ENCODE measurements around the gene INSYN1. TPM values are rescaled to one million over a fixed set of nuclear protein-coding genes. Genes with fewer than 3 reads are reported as not detected.

Gene INSYN1
- total RNA-seq, 1 experiment from 2014 or later: not detected

GRCh38 chr15:73744293-73744692 is 8.9 kb downstream of the INSYN1 start:
- TF ChIP-seq, protein P1, sequence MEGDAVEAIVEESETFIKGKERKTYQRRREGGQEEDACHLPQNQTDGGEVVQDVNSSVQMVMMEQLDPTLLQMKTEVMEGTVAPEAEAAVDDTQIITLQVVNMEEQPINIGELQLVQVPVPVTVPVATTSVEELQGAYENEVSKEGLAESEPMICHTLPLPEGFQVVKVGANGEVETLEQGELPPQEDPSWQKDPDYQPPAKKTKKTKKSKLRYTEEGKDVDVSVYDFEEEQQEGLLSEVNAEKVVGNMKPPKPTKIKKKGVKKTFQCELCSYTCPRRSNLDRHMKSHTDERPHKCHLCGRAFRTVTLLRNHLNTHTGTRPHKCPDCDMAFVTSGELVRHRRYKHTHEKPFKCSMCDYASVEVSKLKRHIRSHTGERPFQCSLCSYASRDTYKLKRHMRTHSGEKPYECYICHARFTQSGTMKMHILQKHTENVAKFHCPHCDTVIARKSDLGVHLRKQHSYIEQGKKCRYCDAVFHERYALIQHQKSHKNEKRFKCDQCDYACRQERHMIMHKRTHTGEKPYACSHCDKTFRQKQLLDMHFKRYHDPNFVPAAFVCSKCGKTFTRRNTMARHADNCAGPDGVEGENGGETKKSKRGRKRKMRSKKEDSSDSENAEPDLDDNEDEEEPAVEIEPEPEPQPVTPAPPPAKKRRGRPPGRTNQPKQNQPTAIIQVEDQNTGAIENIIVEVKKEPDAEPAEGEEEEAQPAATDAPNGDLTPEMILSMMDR (IDR thresholded peaks at IDR 0.05; ENCODE audit: unreplicated experiment): no peak
- no TSS peak for BruUV-seq (replicated peaks)
- Mint-ChIP-seq H3K27ac (ENCODE audit: low read depth, unreplicated experiment) (no peak overlapping the region), H3K4me3 (ENCODE audit: unreplicated experiment) (no peak overlapping the region), H3K9me3 (ENCODE audit: unreplicated experiment) (no peaks in the 10 kb centered on the region), H3K4me1 (ENCODE audit: insufficient read depth, unreplicated experiment) (no peaks in the 10 kb centered on the region), H3K36me3 (ENCODE audit: insufficient read depth, unreplicated experiment) (peaks cover 6% of the 10 kb centered on the region), H3K27me3 (ENCODE audit: insufficient read depth, unreplicated experiment) (peaks cover 30% of the 10 kb centered on the region)
- ChIA-PET CTCF (no interaction called here), POLR2A (no interaction called here)
- no peak for DNase-seq (ENCODE audit: unreplicated experiment)
- intact Hi-C loops (cut with micrococcal nuclease): no loop called here

GRCh38 chr15:73741321-73741836 is 11.8 kb downstream of the INSYN1 start:
- TF ChIP-seq, protein P1 (IDR thresholded peaks at IDR 0.05; ENCODE audit: unreplicated experiment): no peak
- no TSS peak for BruUV-seq (replicated peaks)
- POLR2A ChIA-PET: no interaction called here
- peaks cover 6% of the 10 kb centered on the region for H3K36me3 Mint-ChIP-seq (ENCODE audit: insufficient read depth, unreplicated experiment)
- H3K27ac Mint-ChIP-seq (ENCODE audit: low read depth, unreplicated experiment): no peak overlapping the region
- no peaks in the 10 kb centered on the region for H3K9me3 Mint-ChIP-seq (ENCODE audit: unreplicated experiment)
- H3K27me3 Mint-ChIP-seq (ENCODE audit: insufficient read depth, unreplicated experiment): peaks cover 1% of the 10 kb centered on the region
- H3K4me3 Mint-ChIP-seq (ENCODE audit: unreplicated experiment): no peak overlapping the region
- intact Hi-C loops (cut with micrococcal nuclease): no loop called here
- CTCF ChIA-PET: no interaction called here
- no peaks in the 10 kb centered on the region for H3K4me1 Mint-ChIP-seq (ENCODE audit: insufficient read depth, unreplicated experiment)
- DNase-seq (ENCODE audit: unreplicated experiment): no peak

DNA sequence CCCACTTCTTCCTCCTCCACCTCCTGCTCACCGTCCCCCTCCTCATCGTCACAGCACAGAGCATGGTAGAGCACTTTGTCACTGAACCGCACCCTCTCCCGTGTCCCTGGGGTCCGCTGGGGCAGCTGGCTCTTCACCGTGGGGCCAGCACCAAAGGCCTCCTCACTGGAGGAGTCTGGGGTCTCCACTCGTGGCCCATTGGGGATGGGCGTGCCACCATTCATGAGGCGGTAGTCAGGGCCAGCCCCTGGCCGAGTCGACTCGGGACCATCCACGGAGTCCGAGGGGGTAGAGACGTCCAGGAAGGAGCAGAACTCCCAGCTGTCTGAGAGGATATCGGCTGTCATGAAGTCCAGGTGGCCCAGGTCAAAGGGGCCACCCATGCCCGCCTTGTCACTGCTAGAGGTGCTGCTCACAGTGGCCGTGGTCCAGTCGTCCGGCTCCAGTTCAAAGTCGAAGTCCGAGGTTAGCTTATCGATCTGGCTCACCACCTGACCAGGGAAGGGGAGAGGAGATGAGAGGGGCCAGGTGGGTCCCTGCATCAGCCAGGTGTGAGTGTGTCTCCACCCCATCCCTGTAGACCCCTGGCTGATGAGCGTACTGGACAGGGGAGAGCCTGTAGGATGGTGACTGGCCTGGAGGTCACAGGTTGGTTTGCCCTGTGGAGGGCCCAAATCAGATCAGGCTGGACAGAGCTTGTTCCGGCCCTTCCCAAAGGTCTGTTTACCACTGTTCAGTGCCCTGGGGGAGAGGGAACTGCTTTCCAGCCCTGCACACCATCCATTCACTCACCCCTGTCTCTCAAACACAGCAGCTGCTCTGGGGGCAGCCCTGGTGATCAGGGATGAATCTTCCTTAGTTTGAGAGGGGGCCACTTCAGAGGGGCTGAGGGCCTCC is 12.8 kb downstream of the INSYN1 start:
- no peaks in the 10 kb centered on the region for H3K27me3 Mint-ChIP-seq (ENCODE audit: insufficient read depth, unreplicated experiment)
- intact Hi-C loops (cut with micrococcal nuclease): no loop called here
- H3K36me3 Mint-ChIP-seq (ENCODE audit: insufficient read depth, unreplicated experiment): peaks cover 6% of the 10 kb centered on the region
- no peaks in the 10 kb centered on the region for H3K4me1 Mint-ChIP-seq (ENCODE audit: insufficient read depth, unreplicated experiment)
- TF ChIP-seq, protein P1 (IDR thresholded peaks at IDR 0.05; ENCODE audit: unreplicated experiment): no peak
- no TSS peak for BruUV-seq (replicated peaks)
- H3K27ac Mint-ChIP-seq (ENCODE audit: low read depth, unreplicated experiment): no peak overlapping the region
- ChIA-PET CTCF (interaction anchor here (0.6 kb wide), 1 partner anchor 136 kb away, joined by 3 read pairs; no protein-coding TSS in a partner anchor), POLR2A (no interaction called here)
- H3K9me3 Mint-ChIP-seq (ENCODE audit: unreplicated experiment): no peaks in the 10 kb centered on the region
- H3K4me3 Mint-ChIP-seq (ENCODE audit: unreplicated experiment): no peak overlapping the region
- DNase-seq (ENCODE audit: unreplicated experiment): no peak

GRCh38 chr15:73737535-73737934 is 15.6 kb downstream of the INSYN1 start:
- Mint-ChIP-seq H3K27me3 (ENCODE audit: insufficient read depth, unreplicated experiment) (no peaks in the 10 kb centered on the region), H3K27ac (ENCODE audit: low read depth, unreplicated experiment) (no peak overlapping the region)
- CTCF ChIA-PET: interaction anchor here (0.5 to 1.8 kb wide), 4 partner anchors 101 to 1035 kb away, joined by 3 to 7 read pairs (median 3); partner anchors contain the start of gene TBC1D21

More at GRCh38 chr15:73737535-73737934, 15.6 kb downstream of the INSYN1 start:
- DNase-seq (ENCODE audit: unreplicated experiment): no peak
- H3K4me3 Mint-ChIP-seq (ENCODE audit: unreplicated experiment): no peak overlapping the region
- TF ChIP-seq, protein P1 (IDR thresholded peaks at IDR 0.05; ENCODE audit: unreplicated experiment): no peak
- no peaks in the 10 kb centered on the region for H3K9me3 Mint-ChIP-seq (ENCODE audit: unreplicated experiment)
- no peaks in the 10 kb centered on the region for H3K4me1 Mint-ChIP-seq (ENCODE audit: insufficient read depth, unreplicated experiment)
- POLR2A ChIA-PET: no interaction called here
- intact Hi-C loops (cut with micrococcal nuclease): no loop called here
- BruUV-seq (replicated peaks): no TSS peak
- H3K36me3 Mint-ChIP-seq (ENCODE audit: insufficient read depth, unreplicated experiment): peaks cover 6% of the 10 kb centered on the region

Measured in MCF 10A (cell line).